WTC11 (cell line): ENCODE results near the gene EIF6. TPM values are rescaled to one million over a fixed set of nuclear protein-coding genes. Genes with fewer than 3 reads are reported as not detected.

Source experiments
- ATAC-seq: fragments of 200-7000 bp; cut with Tn5 transposase; 2 replicates; pipeline ENCODE4 v1.10.0; 2021; ENCODE audit warnings: mild to moderate bottlenecking, moderate library complexity
- CTCF ChIA-PET: fragments of 300-600 bp; sonication (Branson Sonifier 250); formaldehyde crosslinking; loops from one replicate; lab custom pipeline; 2021; ENCODE audit warnings: antibody characterized with exemption; lab: Charles Lee
- POLR2A ChIA-PET: fragments of 350-600 bp; sonication (Branson Sonifier 250); formaldehyde crosslinking; loops from one replicate; lab custom pipeline; 2021; ENCODE audit warnings: antibody characterized with exemption; lab: Charles Lee
- DNase-seq: peaks from one replicate; pipeline ENCODE4 v3.0.0; 2021; ENCODE audit warnings: low spot score
- H3K27ac Mint-ChIP-seq: 2 replicates; pipeline ENCODE4 v1.8.0; 2021; ENCODE audit warnings: mixed read lengths
- H3K27me3 Mint-ChIP-seq: 2 replicates; pipeline ENCODE4 v1.8.0; 2021; ENCODE audit warnings: low read depth, mild to moderate bottlenecking, moderate library complexity, mixed read lengths
- H3K36me3 Mint-ChIP-seq: 2 replicates; pipeline ENCODE4 v1.8.0; 2021; ENCODE audit warnings: mixed read lengths
- H3K4me1 Mint-ChIP-seq: 2 replicates; pipeline ENCODE4 v1.8.0; 2022; ENCODE audit warnings: mixed read lengths
- H3K4me3 Mint-ChIP-seq: 2 replicates; pipeline ENCODE4 v1.8.0; 2021; ENCODE audit warnings: mild to moderate bottlenecking, moderate library complexity, mixed read lengths
- H3K9me3 Mint-ChIP-seq: 2 replicates; pipeline ENCODE4 v1.8.0; 2021; ENCODE audit warnings: mixed read lengths
- ATF1 ChIP-seq: sonication (generic); formaldehyde crosslinking; IDR thresholded peaks from 2 replicates; pipeline ENCODE4 v1.8.1; 2023; ENCODE audit warnings: mild to moderate bottlenecking, moderate library complexity, missing genetic modification reagents
- CBFB ChIP-seq: sonication (generic); formaldehyde crosslinking; IDR thresholded peaks from 2 replicates; pipeline ENCODE4 v1.8.1; 2022; ENCODE audit warnings: mild to moderate bottlenecking, low read depth, missing genetic modification reagents
- CREM ChIP-seq: sonication (generic); formaldehyde crosslinking; IDR thresholded peaks from 2 replicates; pipeline ENCODE4 v1.8.1; 2022; ENCODE audit warnings: mild to moderate bottlenecking, missing genetic modification reagents, moderate library complexity
- ELF4 ChIP-seq: sonication (generic); formaldehyde crosslinking; IDR thresholded peaks from 2 replicates; pipeline ENCODE4 v1.8.1; 2022; ENCODE audit warnings: low read depth, mild to moderate bottlenecking, moderate library complexity, missing genetic modification reagents
- ESRRA ChIP-seq: sonication (generic); formaldehyde crosslinking; IDR thresholded peaks from 2 replicates; pipeline ENCODE4 v1.8.1; 2022; ENCODE audit warnings: mild to moderate bottlenecking, missing genetic modification reagents, borderline replicate concordance
- FOXK1 ChIP-seq: sonication (generic); formaldehyde crosslinking; IDR thresholded peaks from 2 replicates; pipeline ENCODE4 v1.8.0; 2022; ENCODE audit warnings: mild to moderate bottlenecking, moderate library complexity, missing genetic modification reagents
- HMGA2 ChIP-seq: fragments of 250-450 bp; sonication (Bioruptor Pico); IDR thresholded peaks from 2 replicates; pipeline ENCODE4 v1.4.0; 2021; ENCODE audit warnings: mild to moderate bottlenecking, moderate library complexity
- NFYB ChIP-seq: sonication (generic); formaldehyde crosslinking; conservative IDR thresholded peaks from 2 replicates; pipeline ENCODE4 v1.8.0; 2022; ENCODE audit warnings: low read depth, missing genetic modification reagents
- SMAD4 ChIP-seq: sonication (generic); formaldehyde crosslinking; IDR thresholded peaks from 2 replicates; pipeline ENCODE4 v1.8.0; 2022; ENCODE audit warnings: mild to moderate bottlenecking, missing genetic modification reagents
- SP1 ChIP-seq: sonication (generic); formaldehyde crosslinking; conservative IDR thresholded peaks from 2 replicates; pipeline ENCODE4 v1.8.1; 2022; ENCODE audit warnings: missing genetic modification reagents
- ZBTB21 ChIP-seq: sonication (generic); formaldehyde crosslinking; IDR thresholded peaks from 2 replicates; pipeline ENCODE4 v1.8.1; 2023; ENCODE audit warnings: mild to moderate bottlenecking, missing genetic modification reagents, borderline replicate concordance
- ZNF121 ChIP-seq: sonication (generic); formaldehyde crosslinking; IDR thresholded peaks from 2 replicates; pipeline ENCODE4 v1.8.0; 2023; ENCODE audit warnings: missing genetic modification reagents
- ZNF232 ChIP-seq: sonication (generic); formaldehyde crosslinking; IDR thresholded peaks from 2 replicates; pipeline ENCODE4 v1.8.0; 2022; ENCODE audit warnings: mild to moderate bottlenecking, missing genetic modification reagents
- ZNF396 ChIP-seq: fragments of 250-450 bp; sonication (Bioruptor Pico); IDR thresholded peaks from 2 replicates; pipeline ENCODE4 v1.8.0; 2021; ENCODE audit warnings: mild to moderate bottlenecking, moderate library complexity, borderline replicate concordance
- total RNA-seq: library from RNA; stranded (reverse); gene quantifications from 3 replicates; pipeline ENCODE4 v1.2.3, GENCODE V29; 2021
- TF ChIP-seq, protein P1 (sequence below): fragments of 250-450 bp; sonication (Bioruptor Pico); IDR thresholded peaks from 2 replicates; pipeline ENCODE4 v1.9.0; 2021; ENCODE audit warnings: mild to moderate bottlenecking
- TF ChIP-seq, protein P2 (sequence below): sonication (generic); formaldehyde crosslinking; IDR thresholded peaks from 2 replicates; pipeline ENCODE4 v1.8.0; 2022; ENCODE audit warnings: mild to moderate bottlenecking, missing genetic modification reagents
- TF ChIP-seq, protein P3 (sequence below): fragments of 250-450 bp; sonication (Bioruptor Pico); IDR thresholded peaks from 2 replicates; pipeline ENCODE4 v1.9.0; 2021; ENCODE audit warnings: moderate library complexity, mild to moderate bottlenecking, inconsistent platforms, borderline replicate concordance
- TF ChIP-seq, protein P4 (sequence below): fragments of 200-600 bp; IDR thresholded peaks from 2 replicates; pipeline ENCODE4 v1.8.0; 2022; ENCODE audit warnings: antibody characterized with exemption
- TF ChIP-seq, protein P5 (sequence below): fragments of 250-450 bp; sonication (Bioruptor Pico); IDR thresholded peaks from 2 replicates; pipeline ENCODE4 v1.8.0; 2021; ENCODE audit warnings: mild to moderate bottlenecking
- TF ChIP-seq, protein P6 (sequence below): sonication (generic); formaldehyde crosslinking; IDR thresholded peaks from 2 replicates; pipeline ENCODE4 v1.8.1; 2022; ENCODE audit warnings: low read depth, missing genetic modification reagents, borderline replicate concordance
- TF ChIP-seq, protein P7 (sequence below): fragments of 250-450 bp; sonication (Bioruptor Pico); IDR thresholded peaks from 2 replicates; pipeline ENCODE4 v2.1.2; 2022; ENCODE audit warnings: mild to moderate bottlenecking, moderate library complexity
- TF ChIP-seq, protein P8 (sequence below): fragments of 250-450 bp; sonication (Bioruptor Pico); IDR thresholded peaks from 2 replicates; pipeline ENCODE4 v1.9.0; 2021; ENCODE audit warnings: mild to moderate bottlenecking, borderline replicate concordance

EIF6 gene
- total RNA-seq, 1 experiment from 2014 or later = 157 TPM

DNA sequence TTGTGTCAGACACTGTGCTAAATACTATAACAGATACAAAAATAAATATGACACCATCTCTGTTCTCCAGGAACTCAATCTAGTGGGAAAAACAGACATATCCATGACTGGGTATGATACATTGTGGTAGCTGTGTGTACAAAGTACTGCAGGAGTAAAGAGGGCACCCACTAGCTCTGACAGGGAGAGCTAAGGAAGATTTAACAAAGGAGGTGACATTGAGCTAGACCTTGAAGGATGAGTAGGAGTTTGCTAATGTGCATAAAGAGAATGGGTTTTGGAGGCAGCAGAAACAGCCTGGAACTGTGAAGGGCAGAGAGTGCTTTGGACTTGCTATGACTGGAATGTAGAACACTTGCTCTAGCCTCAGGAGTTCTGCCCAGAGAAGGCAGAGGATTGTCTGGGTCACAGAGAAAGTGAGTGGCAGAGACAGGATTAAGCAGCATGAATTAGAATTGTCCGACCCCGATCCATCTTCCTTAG is 43.7 kb downstream of the EIF6 start:
- DNase-seq (no peak), ATAC-seq (peak; percentile 46)
- no peak overlapping the region for H3K4me3 Mint-ChIP-seq
- H3K4me1 Mint-ChIP-seq = peaks cover 15% of the 10 kb centered on the region
- TF ChIP-seq, protein P1, sequence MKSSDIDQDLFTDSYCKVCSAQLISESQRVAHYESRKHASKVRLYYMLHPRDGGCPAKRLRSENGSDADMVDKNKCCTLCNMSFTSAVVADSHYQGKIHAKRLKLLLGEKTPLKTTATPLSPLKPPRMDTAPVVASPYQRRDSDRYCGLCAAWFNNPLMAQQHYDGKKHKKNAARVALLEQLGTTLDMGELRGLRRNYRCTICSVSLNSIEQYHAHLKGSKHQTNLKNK (CRISPR knock-in tag) = no peak
- TF ChIP-seq ZNF232 (CRISPR knock-in tag) = no peak
- no peak for TF ChIP-seq ZNF396 (CRISPR knock-in tag)
- TF ChIP-seq, protein P2, sequence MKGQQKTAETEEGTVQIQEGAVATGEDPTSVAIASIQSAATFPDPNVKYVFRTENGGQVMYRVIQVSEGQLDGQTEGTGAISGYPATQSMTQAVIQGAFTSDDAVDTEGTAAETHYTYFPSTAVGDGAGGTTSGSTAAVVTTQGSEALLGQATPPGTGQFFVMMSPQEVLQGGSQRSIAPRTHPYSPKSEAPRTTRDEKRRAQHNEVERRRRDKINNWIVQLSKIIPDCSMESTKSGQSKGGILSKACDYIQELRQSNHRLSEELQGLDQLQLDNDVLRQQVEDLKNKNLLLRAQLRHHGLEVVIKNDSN (CRISPR knock-in tag) = no peak
- no peak for TF ChIP-seq ZBTB21 (CRISPR knock-in tag)
- no peak for TF ChIP-seq SMAD4 (CRISPR knock-in tag)
- TF ChIP-seq ZNF121 (CRISPR knock-in tag) = no peak
- TF ChIP-seq FOXK1 (CRISPR knock-in tag) = no peak
- no peak for TF ChIP-seq ESRRA (CRISPR knock-in tag)
- TF ChIP-seq, protein P3, sequence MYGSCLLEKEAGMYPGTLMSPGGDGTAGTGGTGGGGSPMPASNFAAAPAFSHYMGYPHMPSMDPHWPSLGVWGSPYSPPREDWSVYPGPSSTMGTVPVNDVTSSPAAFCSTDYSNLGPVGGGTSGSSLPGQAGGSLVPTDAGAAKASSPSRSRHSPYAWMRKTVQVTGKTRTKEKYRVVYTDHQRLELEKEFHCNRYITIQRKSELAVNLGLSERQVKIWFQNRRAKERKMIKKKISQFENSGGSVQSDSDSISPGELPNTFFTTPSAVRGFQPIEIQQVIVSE (CRISPR knock-in tag) = no peak
- TF ChIP-seq HMGA2 (CRISPR knock-in tag) = no peak
- TF ChIP-seq, protein P4, sequence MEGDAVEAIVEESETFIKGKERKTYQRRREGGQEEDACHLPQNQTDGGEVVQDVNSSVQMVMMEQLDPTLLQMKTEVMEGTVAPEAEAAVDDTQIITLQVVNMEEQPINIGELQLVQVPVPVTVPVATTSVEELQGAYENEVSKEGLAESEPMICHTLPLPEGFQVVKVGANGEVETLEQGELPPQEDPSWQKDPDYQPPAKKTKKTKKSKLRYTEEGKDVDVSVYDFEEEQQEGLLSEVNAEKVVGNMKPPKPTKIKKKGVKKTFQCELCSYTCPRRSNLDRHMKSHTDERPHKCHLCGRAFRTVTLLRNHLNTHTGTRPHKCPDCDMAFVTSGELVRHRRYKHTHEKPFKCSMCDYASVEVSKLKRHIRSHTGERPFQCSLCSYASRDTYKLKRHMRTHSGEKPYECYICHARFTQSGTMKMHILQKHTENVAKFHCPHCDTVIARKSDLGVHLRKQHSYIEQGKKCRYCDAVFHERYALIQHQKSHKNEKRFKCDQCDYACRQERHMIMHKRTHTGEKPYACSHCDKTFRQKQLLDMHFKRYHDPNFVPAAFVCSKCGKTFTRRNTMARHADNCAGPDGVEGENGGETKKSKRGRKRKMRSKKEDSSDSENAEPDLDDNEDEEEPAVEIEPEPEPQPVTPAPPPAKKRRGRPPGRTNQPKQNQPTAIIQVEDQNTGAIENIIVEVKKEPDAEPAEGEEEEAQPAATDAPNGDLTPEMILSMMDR = no peak
- TF ChIP-seq ATF1 (CRISPR knock-in tag) = no peak
- TF ChIP-seq, protein P5, sequence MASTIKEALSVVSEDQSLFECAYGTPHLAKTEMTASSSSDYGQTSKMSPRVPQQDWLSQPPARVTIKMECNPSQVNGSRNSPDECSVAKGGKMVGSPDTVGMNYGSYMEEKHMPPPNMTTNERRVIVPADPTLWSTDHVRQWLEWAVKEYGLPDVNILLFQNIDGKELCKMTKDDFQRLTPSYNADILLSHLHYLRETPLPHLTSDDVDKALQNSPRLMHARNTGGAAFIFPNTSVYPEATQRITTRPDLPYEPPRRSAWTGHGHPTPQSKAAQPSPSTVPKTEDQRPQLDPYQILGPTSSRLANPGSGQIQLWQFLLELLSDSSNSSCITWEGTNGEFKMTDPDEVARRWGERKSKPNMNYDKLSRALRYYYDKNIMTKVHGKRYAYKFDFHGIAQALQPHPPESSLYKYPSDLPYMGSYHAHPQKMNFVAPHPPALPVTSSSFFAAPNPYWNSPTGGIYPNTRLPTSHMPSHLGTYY = no peak
- TF ChIP-seq NFYB (CRISPR knock-in tag) = no peak
- TF ChIP-seq, protein P6, sequence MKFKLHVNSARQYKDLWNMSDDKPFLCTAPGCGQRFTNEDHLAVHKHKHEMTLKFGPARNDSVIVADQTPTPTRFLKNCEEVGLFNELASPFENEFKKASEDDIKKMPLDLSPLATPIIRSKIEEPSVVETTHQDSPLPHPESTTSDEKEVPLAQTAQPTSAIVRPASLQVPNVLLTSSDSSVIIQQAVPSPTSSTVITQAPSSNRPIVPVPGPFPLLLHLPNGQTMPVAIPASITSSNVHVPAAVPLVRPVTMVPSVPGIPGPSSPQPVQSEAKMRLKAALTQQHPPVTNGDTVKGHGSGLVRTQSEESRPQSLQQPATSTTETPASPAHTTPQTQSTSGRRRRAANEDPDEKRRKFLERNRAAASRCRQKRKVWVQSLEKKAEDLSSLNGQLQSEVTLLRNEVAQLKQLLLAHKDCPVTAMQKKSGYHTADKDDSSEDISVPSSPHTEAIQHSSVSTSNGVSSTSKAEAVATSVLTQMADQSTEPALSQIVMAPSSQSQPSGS = no peak
- no peak for TF ChIP-seq SP1
- TF ChIP-seq ELF4 (CRISPR knock-in tag) = no peak
- POLR2A ChIA-PET = interaction anchor here (0.6 to 1.4 kb wide), 3 partner anchors 14 to 22 kb away, joined by 3 to 4 read pairs (median 3); no protein-coding TSS in a partner anchor
- peak overlapping the region; percentile 2; the same call in 1 of the 2 replicates for H3K27ac Mint-ChIP-seq
- H3K27me3 Mint-ChIP-seq = peaks cover 4% of the 10 kb centered on the region
- H3K9me3 Mint-ChIP-seq = peaks cover 10% of the 10 kb centered on the region
- CTCF ChIA-PET = interaction anchor here (1.0 to 3.0 kb wide), 2 partner anchors 96 to 378 kb away, joined by 3 to 12 read pairs; no protein-coding TSS in a partner anchor
- peaks cover 6% of the 10 kb centered on the region; the same call in 1 of the 2 replicates for H3K36me3 Mint-ChIP-seq

DNA sequence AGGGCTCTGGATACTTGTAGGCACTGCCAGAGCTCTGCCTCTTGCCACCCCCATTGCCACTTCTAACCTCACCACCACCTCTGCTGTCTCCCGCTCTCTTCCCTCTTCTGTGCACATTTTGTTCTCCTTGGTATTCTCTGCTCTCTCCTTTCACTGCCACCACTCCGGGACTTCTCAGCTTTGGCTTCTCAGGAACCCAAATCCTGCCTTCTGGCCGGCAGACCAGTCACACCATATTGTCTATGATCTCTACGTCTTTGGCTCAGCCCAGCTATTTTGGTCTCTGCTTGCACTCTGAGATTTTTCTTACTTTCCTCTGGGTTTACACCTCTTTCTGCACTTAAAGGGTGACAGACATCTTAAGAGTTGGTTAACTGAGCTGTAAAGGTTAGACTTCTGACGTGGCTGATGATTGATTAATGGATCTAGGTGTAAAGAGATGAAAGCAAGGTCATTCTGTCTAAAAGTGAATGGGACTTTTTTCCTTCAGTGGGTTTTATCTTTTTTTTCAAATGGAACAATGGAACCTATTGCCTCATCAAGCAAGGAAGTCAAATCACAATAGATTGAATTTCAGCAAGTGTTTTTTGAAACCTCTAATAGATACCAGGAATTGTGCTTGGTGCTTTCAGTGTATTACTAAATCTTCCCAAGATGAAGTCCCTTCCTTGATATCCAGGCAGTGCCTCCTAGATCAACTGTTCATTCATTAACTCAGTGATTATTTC is 44.3 kb downstream of the EIF6 start:
- peaks cover 4% of the 10 kb centered on the region for H3K27me3 Mint-ChIP-seq
- peaks cover 15% of the 10 kb centered on the region for H3K4me1 Mint-ChIP-seq
- peaks cover 6% of the 10 kb centered on the region; the same call in 1 of the 2 replicates for H3K36me3 Mint-ChIP-seq
- POLR2A ChIA-PET = interaction anchor here (0.6 kb wide), 1 partner anchor 23 kb away, joined by 3 read pairs; no protein-coding TSS in a partner anchor
- TF ChIP-seq CREM (CRISPR knock-in tag) = no peak
- TF ChIP-seq CBFB (CRISPR knock-in tag) = no peak
- TF ChIP-seq, protein P7, sequence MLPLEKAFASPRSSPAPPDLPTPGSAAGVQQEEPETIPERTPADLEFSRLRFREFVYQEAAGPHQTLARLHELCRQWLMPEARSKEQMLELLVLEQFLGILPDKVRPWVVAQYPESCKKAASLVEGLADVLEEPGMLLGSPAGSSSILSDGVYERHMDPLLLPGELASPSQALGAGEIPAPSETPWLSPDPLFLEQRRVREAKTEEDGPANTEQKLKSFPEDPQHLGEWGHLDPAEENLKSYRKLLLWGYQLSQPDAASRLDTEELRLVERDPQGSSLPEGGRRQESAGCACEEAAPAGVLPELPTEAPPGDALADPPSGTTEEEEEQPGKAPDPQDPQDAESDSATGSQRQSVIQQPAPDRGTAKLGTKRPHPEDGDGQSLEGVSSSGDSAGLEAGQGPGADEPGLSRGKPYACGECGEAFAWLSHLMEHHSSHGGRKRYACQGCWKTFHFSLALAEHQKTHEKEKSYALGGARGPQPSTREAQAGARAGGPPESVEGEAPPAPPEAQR (CRISPR knock-in tag) = no peak
- TF ChIP-seq, protein P8, sequence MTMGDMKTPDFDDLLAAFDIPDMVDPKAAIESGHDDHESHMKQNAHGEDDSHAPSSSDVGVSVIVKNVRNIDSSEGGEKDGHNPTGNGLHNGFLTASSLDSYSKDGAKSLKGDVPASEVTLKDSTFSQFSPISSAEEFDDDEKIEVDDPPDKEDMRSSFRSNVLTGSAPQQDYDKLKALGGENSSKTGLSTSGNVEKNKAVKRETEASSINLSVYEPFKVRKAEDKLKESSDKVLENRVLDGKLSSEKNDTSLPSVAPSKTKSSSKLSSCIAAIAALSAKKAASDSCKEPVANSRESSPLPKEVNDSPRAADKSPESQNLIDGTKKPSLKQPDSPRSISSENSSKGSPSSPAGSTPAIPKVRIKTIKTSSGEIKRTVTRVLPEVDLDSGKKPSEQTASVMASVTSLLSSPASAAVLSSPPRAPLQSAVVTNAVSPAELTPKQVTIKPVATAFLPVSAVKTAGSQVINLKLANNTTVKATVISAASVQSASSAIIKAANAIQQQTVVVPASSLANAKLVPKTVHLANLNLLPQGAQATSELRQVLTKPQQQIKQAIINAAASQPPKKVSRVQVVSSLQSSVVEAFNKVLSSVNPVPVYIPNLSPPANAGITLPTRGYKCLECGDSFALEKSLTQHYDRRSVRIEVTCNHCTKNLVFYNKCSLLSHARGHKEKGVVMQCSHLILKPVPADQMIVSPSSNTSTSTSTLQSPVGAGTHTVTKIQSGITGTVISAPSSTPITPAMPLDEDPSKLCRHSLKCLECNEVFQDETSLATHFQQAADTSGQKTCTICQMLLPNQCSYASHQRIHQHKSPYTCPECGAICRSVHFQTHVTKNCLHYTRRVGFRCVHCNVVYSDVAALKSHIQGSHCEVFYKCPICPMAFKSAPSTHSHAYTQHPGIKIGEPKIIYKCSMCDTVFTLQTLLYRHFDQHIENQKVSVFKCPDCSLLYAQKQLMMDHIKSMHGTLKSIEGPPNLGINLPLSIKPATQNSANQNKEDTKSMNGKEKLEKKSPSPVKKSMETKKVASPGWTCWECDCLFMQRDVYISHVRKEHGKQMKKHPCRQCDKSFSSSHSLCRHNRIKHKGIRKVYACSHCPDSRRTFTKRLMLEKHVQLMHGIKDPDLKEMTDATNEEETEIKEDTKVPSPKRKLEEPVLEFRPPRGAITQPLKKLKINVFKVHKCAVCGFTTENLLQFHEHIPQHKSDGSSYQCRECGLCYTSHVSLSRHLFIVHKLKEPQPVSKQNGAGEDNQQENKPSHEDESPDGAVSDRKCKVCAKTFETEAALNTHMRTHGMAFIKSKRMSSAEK = no peak
- TF ChIP-seq, all 79 proteins: peak for 0
- no peak overlapping the region for H3K4me3 Mint-ChIP-seq
- peaks cover 10% of the 10 kb centered on the region for H3K9me3 Mint-ChIP-seq
- H3K27ac Mint-ChIP-seq = no peak overlapping the region; the same call in 1 of the 2 replicates
- CTCF ChIA-PET = interaction anchor here (1.0 to 3.0 kb wide), 3 partner anchors 95 to 379 kb away, joined by 3 to 12 read pairs (median 3); no protein-coding TSS in a partner anchor
- DNase-seq (no peak), ATAC-seq (no peak)
